PFSK-1 (cell line): ENCODE measurements around the gene FAT2.

Experiments
- FOXP2 ChIP-seq: optimal IDR thresholded peaks from 2 replicates; pipeline ENCODE3; 2011; ENCODE audit warnings: borderline replicate concordance, control low read depth, inconsistent platforms; ENCODE audit not compliant: insufficient read depth; ENCODE audit errors: extremely low read length, extremely low read depth
- POLR2AphosphoS5 ChIP-seq: IDR thresholded peaks from 2 replicates; pipeline ENCODE4 v1.6.1; 2012; ENCODE audit warnings: low read depth, mild to moderate bottlenecking, control low read depth, low read length, moderate library complexity
- SIN3A ChIP-seq: IDR thresholded peaks from 2 replicates; pipeline ENCODE4 v1.6.1; 2012; ENCODE audit warnings: mild to moderate bottlenecking, low read length, moderate library complexity, borderline replicate concordance; ENCODE audit not compliant: insufficient read depth
- TAF1 ChIP-seq: IDR thresholded peaks from 2 replicates; pipeline ENCODE4 v1.6.1; 2012; ENCODE audit warnings: low read length, control low read depth, borderline replicate concordance; ENCODE audit not compliant: insufficient read depth
- TF ChIP-seq, protein P1 (sequence below), 2 experiments: IDR thresholded peaks; 2 replicates each; pipeline versions ENCODE4 v1.6.1 to v1.8.0; 2011 to 2012; ENCODE audit warnings: low read depth in 2 of 2, low read length in 2 of 2, control low read depth in 1 of 2, inconsistent platforms in 1 of 2, mild to moderate bottlenecking in 1 of 2, moderate library complexity in 1 of 2; ENCODE audit not compliant: insufficient read depth in 1 of 2

FAT2 gene

DNA sequence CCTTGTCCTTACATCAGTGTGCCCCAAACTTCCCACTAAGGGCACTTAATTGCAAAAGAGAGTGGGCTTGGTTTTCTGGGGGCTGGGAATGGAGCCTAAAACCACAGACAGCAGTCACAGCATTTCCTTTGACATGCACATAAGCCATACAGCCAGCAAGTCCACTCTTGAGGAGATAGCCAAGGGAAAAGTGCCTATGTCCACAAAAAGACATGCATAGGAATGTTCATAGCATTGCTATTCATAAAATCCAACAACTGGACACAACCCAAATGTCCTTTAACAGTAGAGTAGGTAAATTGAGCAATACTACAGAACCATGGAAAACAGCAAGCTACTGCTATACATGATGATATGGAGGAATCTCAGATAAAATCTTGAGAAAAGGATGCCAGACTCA, 11.7 kb upstream of the FAT2 start:
- TF ChIP-seq TAF1, result no peak
- no peak for TF ChIP-seq SIN3A
- TF ChIP-seq, protein P1, sequence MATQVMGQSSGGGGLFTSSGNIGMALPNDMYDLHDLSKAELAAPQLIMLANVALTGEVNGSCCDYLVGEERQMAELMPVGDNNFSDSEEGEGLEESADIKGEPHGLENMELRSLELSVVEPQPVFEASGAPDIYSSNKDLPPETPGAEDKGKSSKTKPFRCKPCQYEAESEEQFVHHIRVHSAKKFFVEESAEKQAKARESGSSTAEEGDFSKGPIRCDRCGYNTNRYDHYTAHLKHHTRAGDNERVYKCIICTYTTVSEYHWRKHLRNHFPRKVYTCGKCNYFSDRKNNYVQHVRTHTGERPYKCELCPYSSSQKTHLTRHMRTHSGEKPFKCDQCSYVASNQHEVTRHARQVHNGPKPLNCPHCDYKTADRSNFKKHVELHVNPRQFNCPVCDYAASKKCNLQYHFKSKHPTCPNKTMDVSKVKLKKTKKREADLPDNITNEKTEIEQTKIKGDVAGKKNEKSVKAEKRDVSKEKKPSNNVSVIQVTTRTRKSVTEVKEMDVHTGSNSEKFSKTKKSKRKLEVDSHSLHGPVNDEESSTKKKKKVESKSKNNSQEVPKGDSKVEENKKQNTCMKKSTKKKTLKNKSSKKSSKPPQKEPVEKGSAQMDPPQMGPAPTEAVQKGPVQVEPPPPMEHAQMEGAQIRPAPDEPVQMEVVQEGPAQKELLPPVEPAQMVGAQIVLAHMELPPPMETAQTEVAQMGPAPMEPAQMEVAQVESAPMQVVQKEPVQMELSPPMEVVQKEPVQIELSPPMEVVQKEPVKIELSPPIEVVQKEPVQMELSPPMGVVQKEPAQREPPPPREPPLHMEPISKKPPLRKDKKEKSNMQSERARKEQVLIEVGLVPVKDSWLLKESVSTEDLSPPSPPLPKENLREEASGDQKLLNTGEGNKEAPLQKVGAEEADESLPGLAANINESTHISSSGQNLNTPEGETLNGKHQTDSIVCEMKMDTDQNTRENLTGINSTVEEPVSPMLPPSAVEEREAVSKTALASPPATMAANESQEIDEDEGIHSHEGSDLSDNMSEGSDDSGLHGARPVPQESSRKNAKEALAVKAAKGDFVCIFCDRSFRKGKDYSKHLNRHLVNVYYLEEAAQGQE (IDR thresholded peaks at IDR 0.05; ENCODE audit: insufficient read depth in 1 of 2, low read depth in 2 of 2, low read length in 2 of 2), result no peak
- no peak for TF ChIP-seq FOXP2
- TF ChIP-seq POLR2AphosphoS5, result no peak

DNA sequence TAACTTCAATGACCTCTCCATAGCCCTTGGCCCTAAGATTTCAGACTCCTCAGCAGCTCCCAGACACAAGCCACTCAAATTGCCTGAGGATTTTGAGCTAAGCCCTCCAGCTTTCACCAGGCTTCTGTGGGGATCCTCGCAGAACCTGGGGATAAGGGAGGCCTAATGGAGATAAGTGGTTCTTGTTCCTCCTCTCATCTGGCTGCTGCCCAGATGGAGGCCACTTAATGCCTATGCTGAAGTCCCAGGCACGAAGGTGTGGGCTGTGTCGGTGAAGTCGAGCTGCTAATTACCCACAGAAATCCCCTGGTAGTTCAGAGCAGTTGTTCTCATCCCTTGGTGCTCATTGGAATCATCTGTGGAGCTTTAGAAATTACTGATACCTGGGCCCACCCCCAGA, 10.3 kb upstream of the FAT2 start:
- TF ChIP-seq SIN3A (no peak), FOXP2 (no peak), POLR2AphosphoS5 (no peak), TAF1 (no peak)
- TF ChIP-seq, protein P1 (IDR thresholded peaks at IDR 0.05; ENCODE audit: insufficient read depth in 1 of 2, low read depth in 2 of 2, low read length in 2 of 2), result no peak

DNA sequence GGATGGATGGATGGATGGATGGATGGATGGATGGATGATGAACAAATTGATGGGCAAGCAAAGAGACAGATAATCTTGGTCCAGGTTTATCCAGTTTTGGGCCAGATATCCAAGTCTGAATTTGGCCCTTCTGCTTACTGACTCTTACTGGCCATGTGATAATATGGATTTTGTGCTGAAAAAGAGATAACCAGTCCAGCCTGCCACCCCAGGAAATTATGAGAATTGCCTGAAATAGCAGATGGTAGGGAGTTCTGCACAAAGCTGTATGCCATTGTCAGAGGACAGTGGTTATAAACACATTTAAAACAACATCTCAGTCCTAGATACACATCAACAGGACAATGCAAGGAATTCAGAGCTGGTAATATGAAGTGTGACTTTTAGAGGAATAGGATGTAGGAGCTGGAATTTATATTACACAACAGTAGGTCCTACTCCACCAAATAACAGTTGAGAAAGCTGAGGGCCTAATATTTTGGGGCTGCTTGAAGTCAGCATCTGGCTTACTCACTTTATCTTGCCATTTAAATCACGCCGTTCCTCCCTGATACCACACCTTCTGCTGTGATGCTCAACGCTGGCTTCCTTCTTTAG, 9.0 kb upstream of the FAT2 start:
- TF ChIP-seq, protein P1 (IDR thresholded peaks at IDR 0.05; ENCODE audit: insufficient read depth in 1 of 2, low read depth in 2 of 2, low read length in 2 of 2), result no peak
- TF ChIP-seq FOXP2, result no peak
- TF ChIP-seq TAF1, result no peak
- TF ChIP-seq SIN3A, result no peak
- no peak for TF ChIP-seq POLR2AphosphoS5

DNA sequence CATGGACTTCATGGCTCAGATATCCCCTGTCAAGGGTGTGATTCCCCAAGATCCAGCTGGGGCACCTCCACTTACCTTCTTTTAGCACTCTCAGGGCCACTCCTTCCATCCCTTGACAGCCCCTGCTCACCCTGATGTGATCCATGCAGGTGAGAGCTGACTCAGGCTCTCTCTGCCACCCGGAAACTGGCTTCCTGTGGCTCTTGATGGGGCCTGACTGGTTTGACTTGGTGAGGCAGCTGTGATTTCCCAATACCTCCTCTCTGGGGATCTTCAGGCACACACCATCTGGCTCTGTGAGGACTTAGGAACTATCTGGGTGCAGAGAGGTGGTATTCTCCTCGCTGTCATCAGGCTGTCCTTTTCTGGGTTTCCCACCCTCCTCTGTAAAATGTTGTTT, 7.9 kb upstream of the FAT2 start:
- TF ChIP-seq FOXP2 (no peak), POLR2AphosphoS5 (no peak), TAF1 (no peak), SIN3A (no peak)
- TF ChIP-seq, protein P1 (IDR thresholded peaks at IDR 0.05; ENCODE audit: insufficient read depth in 1 of 2, low read depth in 2 of 2, low read length in 2 of 2), result no peak
